HG03460 (cell line): ENCODE data around the gene PIK3C2B.

ENCODE experiments used
- ATAC-seq: cut with Tn5 transposase; IDR thresholded peaks from one replicate; pipeline ENCODE4 v1.9.1; 2021; ENCODE audit not compliant: unreplicated experiment

The PIK3C2B gene

DNA sequence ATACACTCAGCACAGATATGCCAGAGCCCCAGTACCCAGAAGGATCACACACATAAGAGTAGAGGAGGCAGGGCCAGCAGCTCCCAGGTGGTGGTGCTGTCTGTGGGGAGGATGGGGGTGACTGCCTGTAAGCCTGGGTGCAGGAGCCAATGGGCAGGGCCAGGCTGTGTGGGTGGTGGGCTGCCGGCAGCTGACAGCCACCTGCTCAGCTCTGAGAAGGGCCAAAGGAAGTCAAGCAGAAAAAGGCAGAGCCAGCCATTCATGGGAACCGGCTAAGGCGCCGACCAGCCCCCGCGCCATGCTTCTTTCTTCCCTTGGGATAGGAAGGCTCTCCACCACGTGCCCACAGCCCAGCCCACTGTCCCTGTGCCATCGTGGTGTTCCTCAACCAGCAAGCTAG lies 14.1 kb downstream of the PIK3C2B start:
- ATAC-seq, result peak; percentile 60

GRCh38 chr1:204479387-204480136 lies 15.0 kb downstream of the PIK3C2B start:
- ATAC-seq, result no peak

GRCh38 chr1:204478921-204479320 lies 15.7 kb downstream of the PIK3C2B start:
- ATAC-seq, result no peak

DNA sequence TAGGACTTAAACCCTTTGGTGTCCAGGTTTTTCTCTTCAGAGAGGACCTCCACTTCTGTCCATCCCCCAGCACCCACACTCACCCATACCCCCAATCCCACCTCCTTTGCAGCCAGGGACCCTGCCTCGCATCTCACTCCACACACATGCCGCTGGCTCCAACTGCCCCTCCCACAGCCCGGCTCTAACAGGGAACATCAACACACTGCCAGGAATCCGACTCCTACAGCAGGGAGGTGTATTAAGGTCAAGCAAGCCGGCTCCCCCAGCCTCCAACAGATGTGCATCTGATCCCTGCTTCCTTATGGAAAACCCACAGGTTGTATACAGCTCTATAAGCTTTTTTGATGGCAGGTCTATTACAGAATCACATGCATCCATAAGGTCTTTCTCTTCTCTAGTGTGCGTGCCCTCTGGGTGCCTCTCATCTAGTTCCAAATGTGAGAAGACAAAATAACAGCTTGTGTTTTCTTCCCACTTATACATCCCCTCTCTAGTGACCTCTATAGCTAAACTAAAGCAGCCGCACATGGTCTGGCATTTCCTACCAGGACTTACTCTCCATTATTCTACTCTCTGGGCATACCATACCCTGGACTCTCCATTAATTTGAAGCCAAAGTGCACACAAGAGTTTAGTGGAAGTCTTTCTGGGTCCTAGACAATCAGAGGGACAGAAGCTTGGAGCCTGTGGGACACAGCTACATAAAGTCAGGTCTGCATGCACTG lies 16.3 kb downstream of the PIK3C2B start:
- no peak for ATAC-seq

DNA sequence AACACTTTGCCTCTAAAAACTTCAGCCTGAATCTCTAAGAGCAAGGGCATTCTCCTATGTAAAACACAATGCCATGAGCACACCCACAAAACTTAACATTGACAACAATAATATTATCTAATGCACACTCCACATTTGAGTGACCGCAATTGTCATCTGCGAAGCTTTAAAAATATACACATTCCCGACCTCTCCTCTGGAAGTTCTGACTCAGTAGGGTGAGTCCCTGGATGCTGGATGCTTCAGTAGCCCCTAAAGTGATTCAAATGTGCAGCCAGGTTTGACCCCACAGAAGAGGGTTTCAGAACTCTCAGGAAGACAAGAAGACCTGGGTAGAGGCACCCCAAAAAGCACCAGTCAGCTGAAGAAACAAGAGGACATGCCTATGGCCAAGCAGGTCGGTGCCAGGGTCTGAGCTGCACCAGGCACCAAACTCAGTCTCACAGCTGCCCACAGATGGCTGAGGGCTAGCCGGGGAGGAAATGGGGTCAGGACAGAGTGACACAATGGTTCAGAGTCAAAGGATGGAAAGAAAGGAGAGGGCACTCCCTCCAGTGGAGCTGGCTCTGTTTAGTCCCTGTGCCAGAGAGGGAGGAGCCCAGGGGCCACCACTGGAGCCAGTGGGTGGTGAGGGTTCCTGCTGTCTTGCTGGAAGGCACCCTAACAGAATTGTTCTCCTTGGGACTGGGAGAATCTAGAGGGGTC lies 17.4 kb downstream of the PIK3C2B start:
- ATAC-seq, result no peak

DNA sequence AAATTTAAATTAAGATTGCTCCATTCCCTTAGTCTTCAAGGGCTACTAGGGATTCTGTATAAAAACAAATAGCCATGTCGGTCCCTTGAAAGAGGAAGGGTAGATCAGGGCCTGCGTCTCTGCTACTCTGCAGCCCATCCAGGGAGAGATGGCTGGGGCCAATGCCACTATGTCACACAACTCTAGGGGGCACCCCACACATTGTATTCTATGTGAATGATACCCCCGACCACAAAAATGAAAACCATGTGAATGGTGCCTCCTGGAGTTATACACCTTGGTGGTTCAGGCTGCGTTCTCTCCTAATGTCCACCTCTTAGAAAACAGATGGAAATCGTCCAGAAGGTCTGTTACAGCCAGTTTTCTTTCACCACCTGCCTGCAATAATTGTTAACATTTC lies 18.0 kb downstream of the PIK3C2B start:
- ATAC-seq, result no peak

DNA sequence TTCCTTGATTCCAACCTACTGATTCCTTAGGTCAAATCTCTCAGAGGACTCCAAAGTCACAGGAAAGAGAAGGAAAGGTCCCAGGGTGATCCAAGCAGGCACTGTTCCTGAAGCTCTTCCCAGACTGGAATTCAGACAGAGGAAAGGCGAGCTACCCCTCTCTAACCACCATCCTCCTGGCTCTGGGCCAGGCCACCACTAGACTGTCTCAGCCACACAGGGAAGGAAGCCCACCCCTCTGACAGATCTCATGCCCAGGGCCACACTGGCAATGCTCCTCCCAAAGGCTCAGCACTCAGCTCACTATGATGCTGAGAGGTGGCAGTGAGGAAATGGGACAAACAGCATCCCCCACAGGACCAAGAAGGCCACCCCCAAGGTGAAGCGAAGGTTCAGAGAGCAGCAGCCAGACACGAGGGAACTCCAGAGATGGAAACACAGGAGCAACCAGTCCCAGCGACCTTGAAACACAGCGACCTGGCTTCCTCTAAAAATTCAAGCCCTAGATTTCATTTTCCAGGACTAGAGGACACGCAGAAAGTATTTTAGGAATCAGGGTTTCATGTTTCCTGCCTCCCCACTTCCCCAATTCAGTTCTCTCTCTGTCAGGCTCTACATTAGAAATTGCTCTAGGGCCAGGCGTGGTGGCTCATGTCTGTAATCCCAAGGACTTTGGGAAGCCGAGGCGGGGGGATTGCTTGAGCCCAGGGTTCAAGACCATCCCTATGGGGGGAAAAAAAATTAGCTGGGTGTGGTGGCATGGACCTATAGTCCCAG lies 18.8 kb downstream of the PIK3C2B start:
- ATAC-seq, result no peak

DNA sequence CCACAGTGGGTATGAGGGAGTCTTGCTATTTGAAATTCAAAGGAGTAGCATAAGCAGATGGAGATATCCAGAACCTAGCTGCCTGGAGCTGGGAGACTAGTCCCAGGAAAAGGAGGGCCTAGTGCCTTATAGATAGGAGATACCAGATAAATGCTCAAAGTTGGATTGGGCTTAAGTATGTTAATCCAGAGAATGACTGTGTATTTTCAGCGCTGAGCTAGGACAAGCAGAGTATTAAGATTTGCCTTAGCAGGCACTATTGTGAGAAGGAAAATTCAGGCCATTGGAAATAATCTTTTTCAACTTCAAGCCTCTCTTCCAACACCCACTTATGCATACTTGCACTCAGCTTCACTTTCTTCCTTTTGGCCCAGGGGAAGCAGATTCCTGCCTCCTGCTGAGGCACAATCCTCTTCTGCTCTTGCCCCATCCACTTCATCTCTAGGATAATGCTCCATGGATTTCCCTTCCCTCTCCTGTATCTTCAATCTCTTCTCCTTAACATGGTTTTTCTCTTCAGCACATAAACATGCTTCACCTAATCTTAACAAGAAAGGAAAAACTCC lies 21.1 kb downstream of the PIK3C2B start:
- ATAC-seq, result no peak

GRCh38 chr1:204472660-204473059 lies 21.9 kb downstream of the PIK3C2B start:
- ATAC-seq, result no peak

DNA sequence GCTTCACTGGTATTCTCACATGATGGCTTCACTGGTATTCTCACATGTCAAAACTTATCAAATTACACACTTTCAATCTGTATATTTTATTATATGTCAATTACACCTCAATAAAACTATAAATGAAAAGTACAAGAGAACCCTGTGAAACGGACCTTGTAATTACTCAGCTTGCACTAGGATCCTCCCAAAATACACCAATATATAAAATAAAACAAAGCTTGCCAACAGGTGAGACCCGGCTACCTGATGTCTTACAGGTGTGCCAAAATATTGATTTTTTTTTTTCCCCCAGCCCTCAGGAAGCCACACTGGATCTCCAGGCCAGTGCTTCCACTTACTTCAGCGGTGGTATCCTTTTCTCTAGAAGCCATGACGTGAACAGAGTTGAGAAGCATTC lies 22.9 kb downstream of the PIK3C2B start:
- ATAC-seq, result no peak

DNA sequence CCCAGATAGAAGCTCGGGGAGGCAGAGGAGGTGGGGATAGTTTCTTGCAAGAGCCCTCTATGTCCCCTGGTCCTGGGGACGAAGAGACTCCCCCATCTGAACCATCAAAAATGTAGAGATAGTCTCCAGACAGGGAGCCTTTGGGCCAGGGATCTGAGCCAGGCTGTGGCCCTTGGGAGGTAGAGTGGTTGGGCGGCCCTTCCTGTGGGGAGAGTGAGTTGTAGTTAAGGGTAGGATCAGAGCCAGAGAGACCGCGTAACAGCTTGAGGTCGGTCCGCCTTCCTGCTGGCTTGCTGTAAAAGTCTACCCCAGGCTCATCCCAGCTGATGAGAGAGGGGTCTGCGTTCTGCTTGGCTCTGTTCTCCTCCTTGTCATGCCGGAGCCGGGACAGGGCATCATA lies 25.3 kb downstream of the PIK3C2B start:
- no peak for ATAC-seq

- no peak for ATAC-seq
Observed at GRCh38 chr1:204468766-204469302, 25.8 kb downstream of the PIK3C2B start.

DNA sequence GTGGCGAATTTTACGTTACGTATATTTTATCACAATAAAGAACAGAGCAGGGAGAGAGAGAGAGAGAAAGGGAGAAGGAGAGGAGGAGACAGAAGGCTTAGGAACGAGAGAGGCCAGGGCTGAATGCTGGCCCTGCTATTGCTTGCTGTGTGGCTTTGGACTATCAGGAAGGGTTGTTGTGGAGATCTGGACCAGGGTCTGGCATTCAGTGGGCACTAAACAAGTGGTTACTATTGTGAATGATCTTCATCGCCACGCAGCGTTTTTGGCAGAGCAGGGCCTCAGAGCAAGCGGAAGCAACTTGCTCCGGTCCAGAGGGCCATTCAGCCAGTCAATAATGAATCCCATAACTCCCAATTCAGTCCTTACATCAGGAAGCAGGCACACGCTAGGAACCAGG lies 26.4 kb downstream of the PIK3C2B start:
- ATAC-seq, result no peak

DNA sequence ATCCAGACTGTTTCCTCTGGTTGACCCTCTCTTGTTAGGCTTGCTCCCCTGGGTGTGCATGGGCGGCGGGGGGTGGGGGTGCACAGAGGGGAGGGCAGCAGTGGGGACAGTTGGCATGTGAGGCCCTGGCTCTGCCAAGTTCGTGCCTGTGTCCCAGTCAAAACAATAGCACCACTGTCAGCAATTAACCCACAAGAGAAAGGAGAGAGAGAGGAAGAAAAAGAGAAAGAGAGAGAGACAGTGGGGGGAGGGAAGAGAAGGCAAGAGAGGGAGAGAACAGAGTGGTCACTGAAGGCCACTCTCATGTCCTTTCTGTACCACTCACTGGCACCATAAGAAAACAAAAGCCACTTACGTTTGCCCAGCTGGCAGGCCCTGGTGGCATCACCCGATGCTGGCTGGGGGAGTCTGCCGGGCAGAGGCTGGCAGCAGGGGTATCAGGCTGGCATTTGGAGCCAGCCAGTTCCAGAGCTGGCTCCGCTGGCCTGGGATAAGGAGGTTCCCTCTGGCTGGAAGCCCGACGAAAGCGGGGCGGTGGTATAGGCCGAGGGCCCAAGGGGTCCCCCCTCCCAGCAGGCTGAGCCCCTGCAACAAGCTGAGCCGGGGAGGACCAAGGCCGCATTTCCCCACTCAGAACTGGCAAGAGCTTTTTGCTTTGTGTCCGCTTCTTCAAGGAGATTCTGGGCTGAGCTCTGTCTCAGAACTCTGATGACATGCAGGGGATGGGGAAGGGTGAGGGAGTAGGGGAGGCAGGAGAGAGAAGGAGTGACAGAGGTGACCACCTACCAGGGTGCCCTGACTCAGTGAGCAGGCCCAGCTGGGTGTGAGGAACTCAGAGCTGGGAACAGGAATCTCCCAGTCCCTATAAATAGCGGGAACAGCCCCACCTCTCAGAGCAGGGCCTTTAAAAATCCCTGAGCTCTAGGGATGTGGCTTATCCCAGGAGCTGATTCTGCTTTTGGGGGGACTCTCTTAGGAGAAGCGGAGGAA lies 27.9 kb downstream of the PIK3C2B start:
- ATAC-seq, result no peak

DNA sequence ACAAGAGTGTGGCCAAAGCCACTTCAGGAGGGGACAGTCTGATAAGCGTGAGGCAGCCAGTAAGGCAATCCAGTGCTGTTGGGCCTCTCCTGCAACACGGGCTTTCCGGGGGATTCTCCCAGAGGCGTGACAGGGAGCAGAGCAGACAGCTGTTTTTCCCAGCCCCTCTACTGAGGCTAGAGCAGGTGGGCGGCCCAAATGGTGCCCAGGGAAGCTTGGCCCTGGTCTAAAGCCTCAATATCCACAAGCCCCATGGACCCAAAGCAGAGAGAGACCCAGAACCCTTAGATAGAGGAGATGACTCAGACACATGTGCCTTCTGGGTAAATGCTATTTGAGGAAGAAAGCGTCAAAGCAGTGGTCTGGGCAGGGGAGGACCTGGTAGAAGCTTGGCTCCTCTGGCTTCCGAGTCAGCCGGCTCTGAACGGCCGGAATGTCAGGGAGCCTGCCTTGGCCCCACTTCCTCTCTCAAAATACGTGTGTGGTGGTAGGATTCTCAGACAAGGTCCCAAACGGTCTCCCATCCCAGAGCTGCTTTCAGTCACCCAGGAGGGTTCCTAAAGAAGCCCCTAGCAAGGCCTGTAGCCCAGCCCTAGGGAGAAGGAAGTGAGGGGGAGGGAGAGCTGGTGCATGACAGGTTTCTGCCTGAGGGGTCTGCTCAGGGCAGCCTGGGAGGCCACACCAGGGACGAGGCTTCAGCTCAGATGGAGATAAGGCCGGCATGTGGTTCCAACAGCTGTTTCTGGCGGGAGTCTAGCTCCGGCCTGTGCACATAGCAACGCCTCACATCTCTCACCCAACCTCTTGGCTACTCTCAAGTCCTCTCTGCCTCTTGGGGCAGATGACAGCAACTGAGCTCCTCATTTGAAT lies 28.8 kb downstream of the PIK3C2B start:
- peak; percentile 72 for ATAC-seq

DNA sequence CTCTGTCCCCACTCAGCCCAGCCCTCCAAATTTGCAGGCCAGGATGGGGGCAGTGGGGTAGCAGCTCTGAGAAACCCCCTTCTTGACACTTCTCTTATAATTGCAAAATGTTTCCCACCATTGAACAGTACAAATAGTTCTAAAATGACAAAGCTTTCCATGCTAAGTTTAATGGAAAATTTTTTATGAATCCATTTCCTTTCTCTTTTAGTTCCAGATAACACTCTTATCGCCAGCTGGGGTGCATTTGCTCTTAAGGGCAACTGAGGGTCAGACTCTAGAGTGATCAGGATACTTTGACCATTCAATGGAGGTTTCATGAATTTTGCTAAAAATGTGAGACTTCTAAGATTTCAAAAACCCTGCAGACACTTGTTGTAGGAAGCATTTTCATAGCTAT lies 29.9 kb downstream of the PIK3C2B start:
- ATAC-seq, result no peak

DNA sequence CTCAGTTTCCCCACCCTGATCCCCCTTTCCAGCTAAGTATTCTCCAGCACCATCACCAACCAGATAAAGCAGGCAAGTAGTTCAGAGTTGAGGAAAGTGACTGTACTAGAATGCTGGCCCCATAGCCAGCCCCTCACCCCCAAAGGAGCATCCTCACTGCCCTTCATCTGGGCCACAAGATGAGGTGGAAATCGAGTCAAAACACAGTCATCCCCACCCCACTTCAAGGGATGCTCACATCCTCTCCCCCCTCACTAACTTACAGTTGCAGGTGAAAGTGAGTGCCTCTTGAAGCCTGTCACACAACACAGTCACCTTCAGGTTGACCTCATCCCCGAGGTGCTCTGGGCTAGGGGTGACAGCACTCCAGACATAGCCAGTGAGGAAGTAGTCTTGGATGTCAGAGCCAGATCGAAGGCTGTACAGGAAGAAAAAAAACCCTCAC lies 30.4 kb downstream of the PIK3C2B start:
- no peak for ATAC-seq
